HCT116 (cell line): ENCODE measurements around the gene GRIK1. TPM values are rescaled to one million over a fixed set of nuclear protein-coding genes. Genes with fewer than 3 reads are reported as not detected.

Source experiments
- ATAC-seq: fragments of 200-7000 bp; cut with Tn5 transposase; 2 replicates; pipeline ENCODE4 v1.9.1; 2020; ENCODE audit warnings: mild to moderate bottlenecking, moderate library complexity
- BruUV-seq: library from RNA; stranded (reverse); fragments of 400-500 nt; replicated peaks from 2 replicates; lab custom pipeline; 2021; lab: Mats Ljungman, UMichigan
- CTCF ChIA-PET: fragments of 300-600 bp; sonication (Branson Sonifier 250); formaldehyde crosslinking; loops from one replicate; lab custom pipeline; 2021; ENCODE audit warnings: antibody characterized with exemption; lab: Charles Lee
- POLR2A ChIA-PET: fragments of 300-600, 350-600 bp; sonication (Branson Sonifier 250); formaldehyde crosslinking; loops from one replicate; lab custom pipeline; 2021; ENCODE audit warnings: antibody characterized with exemption; lab: Charles Lee
- RAD21 ChIA-PET, 2 experiments: fragments of 300-600 bp; sonication (Branson Sonifier 250); formaldehyde crosslinking; loops; one replicate each; lab custom pipeline; 2023; ENCODE audit warnings: low total read pairs in 2 of 2; ENCODE audit not compliant: uncharacterized antibody in 2 of 2, unreplicated experiment in 2 of 2, low non-redundant PET in 1 of 2; lab: Charles Lee
- DNase-seq: peaks from one replicate; pipeline ENCODE4 v3.0.0-alpha.2; 2010; ENCODE audit warnings: low read depth, low spot score
- H2AFZ ChIP-seq: fragments of 200-600 bp; shearing (Covaris generic), sonication (generic); 2 replicates; pipeline ENCODE4 v1.6.1; 2017; ENCODE audit warnings: low read depth, mixed run types, mixed read lengths, antibody characterized with exemption, low read length; ENCODE audit not compliant: poor library complexity, severe bottlenecking
- H3K27ac ChIP-seq: 2 replicates; pipeline ENCODE4 v1.5.1; 2012; ENCODE audit warnings: low read depth, low read length
- H3K27me3 ChIP-seq: fragments of 200-600 bp; sonication (generic); 2 replicates; pipeline ENCODE4 v1.6.1; 2016; ENCODE audit warnings: mixed run types, low read length, mixed read lengths; ENCODE audit not compliant: insufficient read depth
- H3K36me3 ChIP-seq, 2 experiments: fragments of 200-500 bp in 1 of 2; fragments of 200-600 bp in 1 of 2; sonication (Bioruptor generic) in 1 of 2; sonication (generic) in 1 of 2; 2 replicates each; pipeline versions ENCODE4 v1.5.1 to v1.6.1; 2014 to 2016; ENCODE audit warnings: low read length in 2 of 2, inconsistent platforms in 1 of 2, mixed read lengths in 1 of 2, mixed run types in 1 of 2; ENCODE audit not compliant: insufficient read depth in 2 of 2, control insufficient read depth in 1 of 2
- H3K4me1 ChIP-seq, 2 experiments: fragments of 200-600 bp in 1 of 2; sonication (generic) in 1 of 2; 2 replicates each; pipeline versions ENCODE4 v1.5.1 to v1.6.1; 2012 to 2017; ENCODE audit warnings: low read length in 2 of 2, inconsistent platforms in 1 of 2, mild to moderate bottlenecking in 1 of 2, mixed read lengths in 1 of 2, mixed run types in 1 of 2, moderate library complexity in 1 of 2; ENCODE audit not compliant: insufficient read depth in 2 of 2, control insufficient read depth in 1 of 2
- H3K4me2 ChIP-seq: fragments of 200-600 bp; sonication (generic); 2 replicates; pipeline ENCODE4 v1.6.1; 2017; ENCODE audit warnings: mixed run types, low read length, mixed read lengths
- H3K4me3 ChIP-seq, 2 experiments: fragments of 200-600 bp in 1 of 2; sonication (generic) in 1 of 2; replicated peaks in 1 of 2; 2 replicates each; pipeline ENCODE4 v1.5.1; 2011 to 2016; ENCODE audit warnings: low read length in 2 of 2, control low read depth in 1 of 2, low read depth in 1 of 2, mild to moderate bottlenecking in 1 of 2, mixed read lengths in 1 of 2, mixed run types in 1 of 2
- H3K79me2 ChIP-seq: fragments of 200-600 bp; sonication (generic); 2 replicates; pipeline ENCODE4 v1.6.1; 2017; ENCODE audit warnings: mild to moderate bottlenecking, mixed run types, low read length, moderate library complexity, mixed read lengths; ENCODE audit not compliant: insufficient read depth
- H3K9ac ChIP-seq: fragments of 200-600 bp; sonication (generic); 2 replicates; pipeline ENCODE4 v1.6.1; 2016; ENCODE audit warnings: low read length, mixed read lengths
- H3K9me2 ChIP-seq: fragments of 200-600 bp; sonication (generic), shearing (Covaris generic); 2 replicates; pipeline ENCODE4 v1.6.1; 2017; ENCODE audit warnings: mixed run types, mild to moderate bottlenecking, moderate library complexity; ENCODE audit not compliant: insufficient read depth
- H3K9me3 ChIP-seq, 2 experiments: fragments of 200-500 bp in 1 of 2; fragments of 200-600 bp in 1 of 2; sonication (Bioruptor generic) in 1 of 2; sonication (generic) in 1 of 2; 2 replicates each; pipeline ENCODE4 v1.6.1; 2014 to 2017; ENCODE audit warnings: low read length in 2 of 2, mixed read lengths in 2 of 2, inconsistent platforms in 1 of 2, low read depth in 1 of 2, mild to moderate bottlenecking in 1 of 2, mixed run types in 1 of 2, moderate library complexity in 1 of 2; ENCODE audit not compliant: control insufficient read depth in 1 of 2, insufficient read depth in 1 of 2
- H4K20me1 ChIP-seq: fragments of 200-600 bp; sonication (generic), shearing (Covaris generic); 2 replicates; pipeline ENCODE4 v1.6.1; 2017; ENCODE audit warnings: mixed run types, mild to moderate bottlenecking, moderate library complexity; ENCODE audit not compliant: insufficient read depth
- CEBPB ChIP-seq: IDR thresholded peaks from 2 replicates; pipeline ENCODE4 v1.6.1; 2012; ENCODE audit warnings: low read depth
- CTCF ChIP-seq, 3 experiments: fragments of 200-600 bp in 1 of 3; sonication (generic) in 1 of 3; IDR thresholded peaks in 2 of 3; conservative IDR thresholded peaks in 1 of 3; 2 replicates each; pipeline ENCODE4 v1.5.1; 2012 to 2017; ENCODE audit warnings: low read depth in 2 of 3, low read length in 2 of 3, antibody characterized with exemption in 1 of 3, borderline replicate concordance in 1 of 3, control low read depth in 1 of 3, mild to moderate bottlenecking in 1 of 3, mixed read lengths in 1 of 3, mixed run types in 1 of 3, moderate library complexity in 1 of 3; ENCODE audit not compliant: insufficient read depth in 1 of 3
- ELF1 ChIP-seq: IDR thresholded peaks from 2 replicates; pipeline ENCODE4 v1.6.1; 2012; ENCODE audit warnings: low read depth, borderline replicate concordance
- EZH2 ChIP-seq: fragments of 200-600 bp; sonication (generic); IDR thresholded peaks from 2 replicates; pipeline ENCODE4 v1.6.1; 2017; ENCODE audit warnings: antibody characterized with exemption, mixed run types
- TCF7L2 ChIP-seq: IDR thresholded peaks from 2 replicates; pipeline ENCODE4 v1.7.0; 2011; ENCODE audit warnings: borderline replicate concordance, inconsistent platforms; ENCODE audit not compliant: insufficient read depth, insufficient read length; ENCODE audit errors: extremely low read depth
- ZBTB33 ChIP-seq: IDR thresholded peaks from 2 replicates; pipeline ENCODE4 v1.6.1; 2011; ENCODE audit warnings: mild to moderate bottlenecking, low read length, moderate library complexity; ENCODE audit not compliant: insufficient replicate concordance; ENCODE audit errors: extremely low read depth
- ZFX ChIP-seq: fragments of 450-650 bp; IDR thresholded peaks from 2 replicates; pipeline ENCODE4 v1.6.1; 2017
- ZNF274 ChIP-seq: fragments of 200-500 bp; sonication (Bioruptor generic); IDR thresholded peaks from 2 replicates; pipeline ENCODE4 v1.6.1; 2014; ENCODE audit warnings: mild to moderate bottlenecking, low read depth, low read length, inconsistent platforms
- intact Hi-C: fragments of 100-400 bp; cut with micrococcal nuclease; formaldehyde crosslinking; loops from 2 replicates; pipeline ENCODE4 v1.10.0; 2022
- total RNA-seq: library from RNA; stranded (reverse); gene quantifications from one replicate; pipeline ENCODE4 v1.2.1, GENCODE V29; 2021; ENCODE audit not compliant: unreplicated experiment
- TF ChIP-seq, protein P1 (sequence below): IDR thresholded peaks from 2 replicates; pipeline ENCODE4 v1.6.1; 2012

The GRIK1 gene
- total RNA-seq, 1 experiment from 2014 or later: not detected

GRCh38 chr21:29649406-29649814 is 290.4 kb downstream of the GRIK1 start:
- peaks cover 6 to 15% of the 10 kb centered on the region in 2 experiments; a peak in 2 of 4 replicates for H3K9me3 ChIP-seq
- H3K79me2 ChIP-seq: no peaks in the 10 kb centered on the region
- no peak for TF ChIP-seq EZH2
- TF ChIP-seq ZNF274: no peak
- TF ChIP-seq, protein P1, sequence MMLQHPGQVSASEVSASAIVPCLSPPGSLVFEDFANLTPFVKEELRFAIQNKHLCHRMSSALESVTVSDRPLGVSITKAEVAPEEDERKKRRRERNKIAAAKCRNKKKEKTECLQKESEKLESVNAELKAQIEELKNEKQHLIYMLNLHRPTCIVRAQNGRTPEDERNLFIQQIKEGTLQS: no peak
- no peak for TF ChIP-seq ELF1
- TF ChIP-seq ZFX: no peak
- no peak for TF ChIP-seq TCF7L2
- TF ChIP-seq CTCF (IDR thresholded peaks at IDR 0.05 in 2 of 3, conservative IDR thresholded peaks at IDR 0.05 in 1 of 3; ENCODE audit: borderline replicate concordance in 1 of 3, insufficient read depth in 1 of 3, low read depth in 2 of 3, low read length in 2 of 3): no peak
- TF ChIP-seq ZBTB33: no peak
- TF ChIP-seq CEBPB: no peak
- ATAC-seq: no peak
- H3K9me2 ChIP-seq: no peaks in the 10 kb centered on the region
- H3K4me1 ChIP-seq: no peaks in the 10 kb centered on the region
- DNase-seq: no peak
- H3K9ac ChIP-seq: no peak overlapping the region
- no peaks in the 10 kb centered on the region for H3K36me3 ChIP-seq
- no TSS peak for BruUV-seq
- no peak overlapping the region for H3K4me3 ChIP-seq
- no peak overlapping the region for H2AFZ ChIP-seq
- no peak overlapping the region for H3K27ac ChIP-seq
- intact Hi-C loops: no loop called here
- POLR2A ChIA-PET: no interaction called here
- no peaks in the 10 kb centered on the region for H3K27me3 ChIP-seq
- H3K4me2 ChIP-seq: no peak overlapping the region
- RAD21 ChIA-PET: no interaction called here
- CTCF ChIA-PET: no interaction called here
- H4K20me1 ChIP-seq: no peaks in the 10 kb centered on the region
